ENCODE data around the gene PRR3.
"Not testable (repeated sequence)": the region's sequence is repeated elsewhere in the genome, so short reads cannot be mapped to it uniquely, and the experiment has no call there.

DNA sequence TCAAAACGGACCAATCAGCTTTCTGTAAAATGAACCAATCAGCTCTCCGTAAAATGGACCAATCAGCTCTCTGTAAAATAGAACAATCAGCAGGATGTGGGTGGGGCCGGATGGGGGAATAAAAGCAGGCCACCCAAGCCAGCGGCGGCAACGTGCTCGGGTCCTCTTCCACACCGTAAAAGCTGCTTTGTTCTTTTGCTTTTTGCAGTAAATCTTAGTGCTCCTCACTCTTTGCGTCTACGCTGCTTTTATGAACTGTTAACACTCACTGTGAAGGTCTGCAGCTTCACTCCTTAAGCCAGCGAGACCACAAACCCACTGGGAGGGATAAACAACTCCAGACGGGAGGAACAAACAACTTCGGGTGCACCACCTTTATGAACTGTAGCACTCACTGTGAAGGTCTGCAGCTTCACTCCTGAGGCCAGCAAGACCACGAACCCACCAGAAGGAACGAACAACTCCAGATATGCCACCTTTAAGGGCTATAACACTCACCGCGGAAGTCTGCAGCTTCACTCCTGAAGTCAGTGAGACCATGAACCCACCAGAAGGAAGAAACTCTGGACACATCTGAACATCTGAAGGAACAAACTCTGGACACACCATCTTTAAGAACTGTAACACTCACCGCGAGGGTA is 38.5 kb upstream of the PRR3 start:
- TF ChIP-seq, protein P1, sequence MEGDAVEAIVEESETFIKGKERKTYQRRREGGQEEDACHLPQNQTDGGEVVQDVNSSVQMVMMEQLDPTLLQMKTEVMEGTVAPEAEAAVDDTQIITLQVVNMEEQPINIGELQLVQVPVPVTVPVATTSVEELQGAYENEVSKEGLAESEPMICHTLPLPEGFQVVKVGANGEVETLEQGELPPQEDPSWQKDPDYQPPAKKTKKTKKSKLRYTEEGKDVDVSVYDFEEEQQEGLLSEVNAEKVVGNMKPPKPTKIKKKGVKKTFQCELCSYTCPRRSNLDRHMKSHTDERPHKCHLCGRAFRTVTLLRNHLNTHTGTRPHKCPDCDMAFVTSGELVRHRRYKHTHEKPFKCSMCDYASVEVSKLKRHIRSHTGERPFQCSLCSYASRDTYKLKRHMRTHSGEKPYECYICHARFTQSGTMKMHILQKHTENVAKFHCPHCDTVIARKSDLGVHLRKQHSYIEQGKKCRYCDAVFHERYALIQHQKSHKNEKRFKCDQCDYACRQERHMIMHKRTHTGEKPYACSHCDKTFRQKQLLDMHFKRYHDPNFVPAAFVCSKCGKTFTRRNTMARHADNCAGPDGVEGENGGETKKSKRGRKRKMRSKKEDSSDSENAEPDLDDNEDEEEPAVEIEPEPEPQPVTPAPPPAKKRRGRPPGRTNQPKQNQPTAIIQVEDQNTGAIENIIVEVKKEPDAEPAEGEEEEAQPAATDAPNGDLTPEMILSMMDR (IDR thresholded peaks at IDR 0.05), result not testable (repeated sequence)
- TF ChIP-seq EZH2, EZH2phosphoT487 (IDR thresholded peaks at IDR 0.05): not testable (repeated sequence)

All from neural progenitor cell (in vitro differentiated cells).